ENCODE measurements around the gene CNOT6.

GRCh38 chr5:180516440-180516839, 22.3 kb downstream of the CNOT6 start:
- TF ChIP-seq CTCF (conservative IDR thresholded peaks at IDR 0.05 in 1 of 2, IDR thresholded peaks at IDR 0.05 in 1 of 2; ENCODE audit: extremely low read depth in 1 of 2, insufficient read depth in 1 of 2, low read depth in 1 of 2, low read length in 2 of 2) (no peak), EZH2 (IDR thresholded peaks at IDR 0.05; ENCODE audit: borderline replicate concordance, low read length) (no peak)

Data from mammary epithelial cell (primary cell).